Activated T-helper 2 cell treated with anti-CD3 and anti-CD28 coated beads, Interferon-gamma antibody, Interleukin-2, Interleukin-4, amounts not matched to agents 10 μg/mL and 5 μg/mL and 100 μg/mL, durations not matched to agents 14 hours and 24 hours and 36 hours (primary cell): ENCODE results near the gene SKIL. TPM values are rescaled to one million over a fixed set of nuclear protein-coding genes. Genes with fewer than 3 reads are reported as not detected.
A peak's percentile ranks its signal among the peaks of the same experiment; 100 is the strongest.

ENCODE experiments used
- DNase-seq: peaks from one replicate; pipeline ENCODE4 v3.0.0; 2021; ENCODE audit warnings: low spot score
- H3K27ac Mint-ChIP-seq: one replicate; pipeline ENCODE4 v1.8.0; 2021; ENCODE audit warnings: mixed read lengths
- H3K27me3 Mint-ChIP-seq: one replicate; pipeline ENCODE4 v1.8.0; 2021; ENCODE audit warnings: low read depth, mixed read lengths
- H3K36me3 Mint-ChIP-seq: one replicate; pipeline ENCODE4 v1.8.0; 2021; ENCODE audit warnings: low read depth, mixed read lengths
- H3K4me1 Mint-ChIP-seq: one replicate; pipeline ENCODE4 v1.8.0; 2021; ENCODE audit warnings: low read depth, mixed read lengths
- H3K4me3 Mint-ChIP-seq: one replicate; pipeline ENCODE4 v1.8.0; 2021; ENCODE audit warnings: low read depth, mild to moderate bottlenecking, moderate library complexity, mixed read lengths
- H3K9me3 Mint-ChIP-seq: one replicate; pipeline ENCODE4 v1.8.0; 2021; ENCODE audit warnings: mixed read lengths
- intact Hi-C: fragments of 100-400 bp; cut with micrococcal nuclease; formaldehyde crosslinking; loops from one replicate; pipeline ENCODE4 v1.15.1; 2023
- total RNA-seq: library from RNA; stranded (reverse); gene quantifications from 2 replicates; pipeline ENCODE4 v1.2.3, GENCODE V29; 2022

The SKIL gene
- total RNA-seq, 1 donor from 2014 or later, result 31.2 TPM

DNA sequence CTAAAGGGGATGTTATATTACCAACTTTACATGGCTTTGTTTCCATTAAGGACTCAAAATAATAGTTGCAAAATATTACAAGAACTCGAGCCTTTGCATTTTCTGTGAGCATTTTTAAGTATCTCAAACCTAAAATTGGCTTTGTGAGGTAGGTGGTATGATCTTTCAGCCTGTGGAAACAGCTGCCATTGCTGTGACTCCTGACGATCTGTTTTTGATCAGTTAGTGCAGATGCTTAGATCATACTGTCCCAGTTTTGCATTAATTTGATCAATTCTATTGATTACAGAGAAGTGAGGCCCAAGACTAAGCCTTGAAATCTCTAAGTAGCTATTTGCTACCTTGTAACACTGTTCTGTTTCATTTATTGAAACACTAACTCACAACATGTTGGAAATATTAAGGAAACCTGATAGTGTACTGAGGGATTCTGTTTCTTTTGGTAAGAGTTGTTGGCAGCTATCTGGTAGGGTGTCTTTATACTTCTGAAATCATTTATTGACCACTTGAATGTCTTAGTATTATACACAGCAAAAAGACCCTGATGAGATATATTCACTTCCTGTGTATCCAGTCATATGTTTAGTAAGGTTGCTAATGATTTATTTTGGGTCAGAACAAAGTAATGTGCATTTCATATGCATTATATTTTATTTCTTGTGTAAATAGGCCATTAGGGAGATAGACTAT is 14.8 kb downstream of the SKIL start:
- Mint-ChIP-seq H3K4me3 (no peak overlapping the region), H3K27me3 (no peaks in the 10 kb centered on the region), H3K4me1 (peaks cover 7% of the 10 kb centered on the region), H3K9me3 (no peaks in the 10 kb centered on the region), H3K27ac (no peak overlapping the region), H3K36me3 (peaks cover 20% of the 10 kb centered on the region)
- intact Hi-C loops, result no loop called here
- DNase-seq, result no peak

DNA sequence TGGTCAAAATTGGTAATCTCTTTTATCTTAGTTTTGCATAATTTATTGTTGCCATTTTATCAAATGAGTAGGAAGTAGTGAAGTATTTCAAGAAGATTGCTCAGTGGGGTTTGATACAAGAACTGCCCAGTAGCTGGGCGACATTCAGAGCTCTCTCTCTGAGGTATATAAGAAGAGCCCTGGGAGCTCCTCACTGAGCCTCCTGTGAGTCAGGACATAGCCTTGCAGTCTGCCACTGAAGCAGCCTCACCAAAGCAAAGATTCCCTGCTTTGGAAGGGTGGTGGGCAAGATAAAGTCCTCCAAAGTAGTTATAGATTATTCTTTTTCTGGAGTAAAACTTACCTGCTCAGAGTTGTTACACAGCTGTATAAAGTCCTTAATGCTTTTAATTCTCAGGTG is 26.1 kb downstream of the SKIL start:
- intact Hi-C loops, result no loop called here
- DNase-seq, result no peak
- no peaks in the 10 kb centered on the region for H3K9me3 Mint-ChIP-seq
- H3K36me3 Mint-ChIP-seq, result peaks cover 56% of the 10 kb centered on the region
- H3K4me1 Mint-ChIP-seq, result peaks cover 3% of the 10 kb centered on the region
- H3K27ac Mint-ChIP-seq, result no peak overlapping the region
- H3K4me3 Mint-ChIP-seq, result no peak overlapping the region
- no peaks in the 10 kb centered on the region for H3K27me3 Mint-ChIP-seq

DNA sequence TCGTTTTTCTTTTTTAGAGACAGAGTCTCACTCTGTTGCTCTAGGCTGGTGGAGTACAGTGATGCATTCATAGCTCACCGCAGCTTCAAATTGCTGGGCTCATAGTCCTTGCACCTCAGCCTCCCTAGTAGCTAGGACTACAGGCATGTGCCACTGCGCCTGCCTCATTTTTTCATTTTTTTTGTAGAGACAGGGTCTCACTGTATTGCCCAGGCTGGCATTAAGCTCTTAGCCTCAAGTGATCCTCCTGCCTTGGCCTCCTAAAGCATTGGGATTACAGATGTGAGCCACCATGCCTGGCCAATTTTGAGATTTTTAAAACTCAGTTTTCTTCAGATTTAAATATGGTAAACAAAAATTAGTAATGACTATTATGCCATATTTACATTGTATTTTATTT is 29.0 kb downstream of the SKIL start:
- Mint-ChIP-seq H3K4me1 (peaks cover 3% of the 10 kb centered on the region), H3K27ac (no peak overlapping the region), H3K27me3 (no peaks in the 10 kb centered on the region), H3K4me3 (no peak overlapping the region), H3K36me3 (peaks cover 58% of the 10 kb centered on the region), H3K9me3 (no peaks in the 10 kb centered on the region)
- DNase-seq, result no peak
- intact Hi-C loops, result no loop called here

DNA sequence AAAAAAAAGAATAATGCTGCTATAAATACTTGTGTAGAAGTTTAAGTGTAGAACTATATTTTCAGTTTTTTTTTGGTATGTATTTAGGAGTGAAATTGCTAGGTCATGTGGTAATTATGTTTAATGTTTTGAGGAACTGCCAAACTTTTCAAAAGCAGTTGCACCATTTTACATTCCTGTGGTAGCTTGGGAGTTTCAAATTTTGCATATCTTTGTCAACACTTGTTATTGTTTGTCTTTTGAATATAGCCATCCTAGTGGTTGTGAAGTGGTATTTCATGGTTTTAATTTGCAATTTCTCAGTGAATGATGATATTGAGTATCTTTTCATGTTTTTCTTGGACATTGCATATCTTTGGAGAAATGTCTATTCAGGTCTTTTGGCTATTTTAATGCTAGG is 30.4 kb downstream of the SKIL start:
- Mint-ChIP-seq H3K36me3 (peaks cover 64% of the 10 kb centered on the region), H3K9me3 (no peaks in the 10 kb centered on the region), H3K27me3 (no peaks in the 10 kb centered on the region), H3K4me1 (peaks cover 2% of the 10 kb centered on the region), H3K4me3 (no peak overlapping the region), H3K27ac (no peak overlapping the region)
- intact Hi-C loops, result no loop called here
- DNase-seq, result no peak

DNA sequence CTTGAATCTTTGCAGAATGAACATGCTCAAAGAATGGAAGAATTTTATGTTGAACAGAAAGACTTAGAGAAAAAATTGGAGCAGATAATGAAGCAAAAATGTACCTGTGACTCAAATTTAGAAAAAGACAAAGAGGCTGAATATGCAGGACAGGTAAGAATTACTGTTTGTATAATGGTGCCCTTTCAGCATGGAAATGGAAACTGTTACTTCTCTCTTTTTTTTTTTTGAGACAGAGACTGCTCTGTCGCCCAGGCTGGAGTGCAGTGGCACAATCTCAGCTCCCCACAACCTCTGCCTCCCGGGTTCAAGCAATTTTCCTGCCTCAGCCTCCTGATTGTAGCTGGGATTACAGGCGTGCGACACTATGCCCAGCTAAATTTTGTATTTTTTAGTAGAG is 33.6 kb downstream of the SKIL start:
- no peak overlapping the region for H3K4me3 Mint-ChIP-seq
- H3K27ac Mint-ChIP-seq, result no peak overlapping the region
- no peaks in the 10 kb centered on the region for H3K27me3 Mint-ChIP-seq
- no peaks in the 10 kb centered on the region for H3K4me1 Mint-ChIP-seq
- peaks cover 41% of the 10 kb centered on the region for H3K36me3 Mint-ChIP-seq
- no peak for DNase-seq
- intact Hi-C loops, result no loop called here
- H3K9me3 Mint-ChIP-seq, result no peaks in the 10 kb centered on the region

DNA sequence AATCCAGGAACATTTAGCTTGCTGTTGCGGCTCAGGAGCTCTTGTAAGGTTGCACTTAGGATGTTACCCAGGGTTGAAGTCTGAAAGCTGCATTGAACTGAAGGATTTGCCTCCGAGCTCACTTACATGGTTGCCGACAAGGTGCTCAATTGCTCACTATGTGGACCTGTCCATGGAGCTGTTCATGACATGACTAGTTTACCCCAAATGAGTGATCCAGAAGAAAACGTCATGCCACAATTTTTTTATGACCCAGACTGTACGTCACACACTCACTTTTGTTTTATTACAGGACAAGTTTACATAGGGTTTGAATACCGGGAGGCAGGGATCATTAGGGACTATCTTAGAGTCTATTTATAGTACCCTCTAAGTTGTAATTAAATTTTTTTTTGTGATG is 40.2 kb downstream of the SKIL start:
- Mint-ChIP-seq H3K27ac (no peak overlapping the region), H3K36me3 (no peaks in the 10 kb centered on the region), H3K4me3 (no peak overlapping the region), H3K4me1 (no peaks in the 10 kb centered on the region), H3K9me3 (no peaks in the 10 kb centered on the region), H3K27me3 (no peaks in the 10 kb centered on the region)
- intact Hi-C loops, result no loop called here
- DNase-seq, result no peak

DNA sequence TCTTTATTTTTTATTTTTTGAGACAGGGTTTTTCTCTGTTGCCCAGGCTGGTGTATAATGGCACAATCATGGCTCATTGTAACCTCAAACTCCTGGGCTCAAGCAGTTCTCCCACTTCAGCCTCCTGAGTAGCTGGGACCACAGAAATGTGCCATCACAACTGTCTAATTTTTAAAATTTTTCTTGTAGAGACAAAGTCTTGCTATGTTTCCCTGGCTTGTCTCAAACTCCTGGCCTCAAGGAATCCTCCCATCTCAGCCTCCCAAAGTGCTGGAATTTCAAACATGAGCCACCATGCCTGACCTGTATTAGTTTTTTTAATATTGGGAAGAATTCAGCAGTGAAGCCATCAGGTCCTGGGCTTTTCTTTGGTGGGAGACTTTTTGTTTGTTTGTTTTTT is 47.6 kb downstream of the SKIL start:
- Mint-ChIP-seq H3K27ac (no peak overlapping the region), H3K4me1 (no peaks in the 10 kb centered on the region), H3K36me3 (no peaks in the 10 kb centered on the region), H3K9me3 (no peaks in the 10 kb centered on the region), H3K27me3 (no peaks in the 10 kb centered on the region), H3K4me3 (no peak overlapping the region)
- intact Hi-C loops, result no loop called here
- DNase-seq, result no peak

DNA sequence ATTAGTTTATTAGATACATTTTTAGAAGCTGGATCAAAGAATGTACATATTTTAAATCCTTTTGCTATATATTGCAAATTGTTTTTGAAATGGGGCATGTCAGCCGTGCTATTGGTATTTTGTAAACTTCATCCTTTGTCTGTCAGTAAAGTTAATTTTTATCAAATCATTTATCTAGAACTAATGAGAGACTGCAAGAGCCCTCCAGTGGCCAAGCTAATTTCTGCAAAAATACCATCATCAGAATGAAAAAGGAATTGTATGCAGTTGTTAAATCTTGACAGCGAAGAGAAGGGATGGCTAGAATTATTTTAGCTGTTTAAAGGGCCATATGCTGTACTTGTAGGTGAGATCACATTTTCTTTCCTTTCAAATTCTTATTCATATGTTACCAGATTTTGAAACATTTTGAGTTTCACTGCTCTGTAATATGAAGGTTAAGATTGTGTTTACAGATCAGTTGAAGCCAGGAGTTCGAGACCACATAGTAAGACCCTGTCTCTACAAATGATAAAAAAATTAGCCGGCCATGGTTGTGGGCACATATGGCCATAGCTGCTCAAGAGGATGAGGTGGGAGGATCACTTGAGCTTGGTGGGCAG is 53.0 kb downstream of the SKIL start:
- H3K9me3 Mint-ChIP-seq, result no peaks in the 10 kb centered on the region
- H3K27ac Mint-ChIP-seq, result no peak overlapping the region
- peaks cover 8% of the 10 kb centered on the region for H3K27me3 Mint-ChIP-seq
- no peak for DNase-seq
- no peaks in the 10 kb centered on the region for H3K4me1 Mint-ChIP-seq
- no peak overlapping the region for H3K4me3 Mint-ChIP-seq
- intact Hi-C loops, result loop anchor here (2.0 to 10.0 kb wide), 4 partner anchors 87 to 223 kb away; partner anchors contain the start of gene SLC7A14
- H3K36me3 Mint-ChIP-seq, result no peaks in the 10 kb centered on the region

DNA sequence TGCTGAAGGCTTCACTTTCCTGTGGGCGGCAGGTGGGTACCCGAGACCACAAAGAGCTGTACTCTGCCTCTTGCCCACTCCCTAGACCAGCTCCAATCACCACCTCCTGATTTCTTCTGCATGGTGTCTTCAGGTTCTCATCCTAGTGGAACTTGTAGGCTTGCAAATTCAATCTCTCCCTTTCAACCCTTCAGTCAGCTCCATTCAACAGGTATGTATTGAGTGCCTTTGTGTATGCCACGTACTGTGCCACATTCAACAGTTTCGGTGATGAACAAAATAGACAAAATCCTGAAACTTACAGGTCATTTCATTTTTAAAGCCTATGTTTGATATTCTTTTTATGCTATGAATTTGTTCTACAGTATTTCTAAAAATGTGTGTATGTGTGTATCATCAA is 55.8 kb downstream of the SKIL start:
- no peak overlapping the region for H3K4me3 Mint-ChIP-seq
- intact Hi-C loops, result loop anchor here (5.0 to 10.0 kb wide), 3 partner anchors 84 to 226 kb away; partner anchors contain the start of gene SLC7A14
- no peak overlapping the region for H3K27ac Mint-ChIP-seq
- peaks cover 2% of the 10 kb centered on the region for H3K4me1 Mint-ChIP-seq
- DNase-seq, result no peak
- H3K9me3 Mint-ChIP-seq, result no peaks in the 10 kb centered on the region
- H3K36me3 Mint-ChIP-seq, result no peaks in the 10 kb centered on the region
- peaks cover 30% of the 10 kb centered on the region for H3K27me3 Mint-ChIP-seq

DNA sequence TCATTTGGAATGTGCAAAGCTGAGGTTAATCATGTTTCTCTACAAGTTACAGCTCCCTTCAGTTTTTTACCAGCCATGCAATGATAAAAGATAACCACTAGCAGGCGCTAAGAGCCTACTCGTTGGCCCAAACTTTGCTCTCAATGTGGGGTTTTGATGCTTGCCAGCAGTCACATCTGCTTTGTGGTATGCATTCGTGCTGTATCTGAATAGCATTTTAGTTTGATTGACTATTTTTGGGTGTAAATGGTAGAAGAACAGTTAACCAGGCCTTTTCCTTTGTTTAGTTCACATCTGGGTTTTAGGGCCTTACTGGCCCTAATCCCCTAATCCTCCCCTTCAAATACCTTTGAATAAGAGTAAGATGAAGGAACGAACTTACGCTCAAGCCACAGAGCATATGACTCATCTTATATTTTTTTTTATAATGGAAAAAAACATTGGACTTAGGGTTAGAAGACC is 56.7 kb downstream of the SKIL start:
- H3K4me3 Mint-ChIP-seq, result no peak overlapping the region
- no peak for DNase-seq
- no peaks in the 10 kb centered on the region for H3K9me3 Mint-ChIP-seq
- intact Hi-C loops, result loop anchor here (1.0 to 10.0 kb wide), 4 partner anchors 83 to 398 kb away; partner anchors contain the start of gene SLC7A14
- H3K27me3 Mint-ChIP-seq, result peaks cover 35% of the 10 kb centered on the region
- peaks cover 3% of the 10 kb centered on the region for H3K4me1 Mint-ChIP-seq
- H3K36me3 Mint-ChIP-seq, result no peaks in the 10 kb centered on the region
- no peak overlapping the region for H3K27ac Mint-ChIP-seq

DNA sequence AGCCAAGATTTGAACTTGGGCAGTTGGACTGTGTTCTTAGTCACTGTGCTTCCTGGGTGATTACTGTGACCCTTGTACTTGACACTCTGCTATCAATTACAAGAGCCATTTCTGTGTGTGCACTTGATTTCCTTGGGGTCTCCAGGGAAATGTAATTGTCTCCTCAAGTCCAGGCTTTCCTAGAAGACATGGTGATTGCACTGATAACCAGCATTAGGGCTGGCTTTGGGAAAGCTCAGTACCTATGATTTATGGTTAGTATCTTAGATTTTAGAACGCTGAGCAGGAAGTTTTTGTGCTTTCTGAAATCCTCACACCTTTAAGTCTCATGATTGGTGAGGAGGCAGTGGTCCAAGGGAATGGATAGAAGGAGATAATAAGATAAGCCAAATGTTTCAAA is 59.6 kb downstream of the SKIL start:
- Mint-ChIP-seq H3K4me3 (no peak overlapping the region), H3K4me1 (peaks cover 7% of the 10 kb centered on the region), H3K9me3 (no peaks in the 10 kb centered on the region), H3K27me3 (peaks cover 45% of the 10 kb centered on the region), H3K36me3 (no peaks in the 10 kb centered on the region), H3K27ac (no peak overlapping the region)
- DNase-seq, result no peak
- intact Hi-C loops, result loop anchor here (5.0 to 10.0 kb wide), 2 partner anchors 168 to 275 kb away; partner anchors contain the start of gene SLC7A14

DNA sequence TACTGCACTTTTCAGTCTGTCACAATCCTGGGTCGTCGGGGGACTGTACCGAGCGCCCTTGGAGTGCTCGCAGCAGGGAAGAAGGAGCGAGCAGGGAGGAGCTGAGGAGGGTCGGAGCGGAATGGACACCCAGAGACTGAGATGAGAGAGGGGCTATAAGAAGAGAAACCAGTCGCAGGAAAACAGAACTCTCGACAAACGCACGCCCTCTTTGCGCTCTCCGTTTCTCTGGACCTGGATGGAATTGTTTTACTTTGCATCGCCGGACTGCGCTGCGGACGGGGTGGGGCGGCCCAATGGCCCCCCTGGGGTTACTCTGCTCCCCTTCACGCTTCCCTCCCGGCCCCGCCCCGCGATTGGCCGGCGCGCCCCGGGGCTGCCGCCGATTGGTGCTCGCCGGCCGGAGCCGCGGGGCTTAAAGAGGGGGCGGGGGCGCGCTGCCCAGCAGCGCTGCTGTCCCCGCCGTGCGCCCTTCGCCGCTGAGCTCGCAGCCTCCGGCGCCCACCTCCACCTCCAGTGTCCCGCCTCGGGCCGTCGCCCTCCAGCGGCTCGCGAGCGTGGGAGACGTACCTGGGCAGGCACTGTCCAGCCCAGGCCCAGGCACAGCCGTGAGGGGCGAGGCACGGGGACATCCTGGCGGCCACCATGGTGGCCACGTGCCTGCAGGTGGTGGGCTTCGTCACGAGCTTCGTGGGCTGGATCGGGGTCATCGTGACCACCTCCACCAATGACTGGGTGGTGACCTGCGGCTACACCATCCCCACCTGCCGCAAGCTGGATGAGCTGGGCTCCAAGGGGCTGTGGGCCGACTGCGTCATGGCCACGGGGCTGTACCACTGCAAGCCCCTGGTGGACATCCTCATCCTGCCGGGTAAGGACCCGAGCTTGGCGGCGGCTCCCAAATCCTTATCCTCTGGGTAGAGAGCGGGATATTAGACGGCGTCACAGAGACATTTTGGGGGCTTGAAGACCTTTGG is 61.2 kb downstream of the SKIL start, which contains the start of gene CLDN11:
CLDN11 (plus strand) TSS at position 447 of the 977 bp plus-strand sequence; CDS start at position 646, 199 bp downstream.
- H3K9me3 Mint-ChIP-seq, result no peaks in the 10 kb centered on the region
- H3K36me3 Mint-ChIP-seq, result no peaks in the 10 kb centered on the region
- no peak for DNase-seq
- peaks cover 42% of the 10 kb centered on the region for H3K27me3 Mint-ChIP-seq
- H3K4me1 Mint-ChIP-seq, result peaks cover 10% of the 10 kb centered on the region
- intact Hi-C loops, result loop anchor here (5.0 to 10.0 kb wide), 2 partner anchors 166 to 274 kb away; partner anchors contain the start of gene SLC7A14
- peak within 1 kb of the TSS; percentile 71 for H3K4me3 Mint-ChIP-seq
- H3K27ac Mint-ChIP-seq, result no peak within 1 kb of the TSS
